SU-DHL-6 (cell line): ENCODE results near the gene FNIP2.

Experiments used
- H2AFZ ChIP-seq: fragments of 200-600 bp; sonication (generic); 2 replicates; pipeline ENCODE4 v1.6.1; 2014; ENCODE audit warnings: low read depth, mild to moderate bottlenecking, moderate library complexity, mixed read lengths, antibody characterized with exemption, low read length; ENCODE audit not compliant: severe bottlenecking
- H3F3A ChIP-seq: fragments of 200-600 bp; shearing (Covaris generic); 2 replicates; pipeline ENCODE4 v1.6.0; 2016; ENCODE audit warnings: antibody characterized with exemption, mild to moderate bottlenecking; ENCODE audit not compliant: insufficient read depth
- H3K27ac ChIP-seq: fragments of 200-600 bp; sonication (generic); 2 replicates; pipeline ENCODE4 v1.5.1; 2016; ENCODE audit warnings: low read depth, mild to moderate bottlenecking, low read length, moderate library complexity, mixed read lengths
- H3K27me3 ChIP-seq: fragments of 200-600 bp; sonication (generic), shearing (Covaris generic); 2 replicates; pipeline ENCODE4 v1.6.0; 2014; ENCODE audit warnings: mild to moderate bottlenecking, low read length
- H3K36me3 ChIP-seq: fragments of 200-600 bp; sonication (generic); 2 replicates; pipeline ENCODE4 v1.6.1; 2014; ENCODE audit warnings: mild to moderate bottlenecking, low read length, mixed read lengths
- H3K4me2 ChIP-seq: fragments of 300-600, 200-600 bp; shearing (Covaris generic), sonication (generic); 2 replicates; pipeline ENCODE4 v1.6.0; 2014; ENCODE audit warnings: low read length, low read depth, mild to moderate bottlenecking; ENCODE audit not compliant: poor library complexity, severe bottlenecking
- H3K4me3 ChIP-seq: fragments of 200-600 bp; sonication (generic); 2 replicates; pipeline ENCODE4 v1.5.1; 2014; ENCODE audit warnings: antibody characterized with exemption, low read length, mild to moderate bottlenecking, mixed read lengths; ENCODE audit not compliant: insufficient read depth, poor library complexity, severe bottlenecking
- H3K79me2 ChIP-seq: fragments of 200-600 bp; sonication (generic); 2 replicates; pipeline ENCODE4 v1.6.1; 2014; ENCODE audit warnings: mild to moderate bottlenecking, low read length, moderate library complexity; ENCODE audit not compliant: insufficient read depth
- H3K9ac ChIP-seq: fragments of 200-600 bp; sonication (generic); 2 replicates; pipeline ENCODE4 v1.7.0; 2014; ENCODE audit warnings: mild to moderate bottlenecking, low read length
- H3K9me2 ChIP-seq: fragments of 200-600 bp; sonication (generic); replicated peaks from 2 replicates; pipeline ENCODE4 v1.6.1; 2014; ENCODE audit warnings: low read length; ENCODE audit not compliant: insufficient read depth
- H3K9me3 ChIP-seq: fragments of 200-600 bp; sonication (generic); 2 replicates; pipeline ENCODE4 v1.6.1; 2014; ENCODE audit warnings: low read length, mixed read lengths; ENCODE audit not compliant: insufficient read depth
- H4K20me1 ChIP-seq: fragments of 200-600 bp; sonication (generic); 2 replicates; pipeline ENCODE4 v1.6.1; 2014; ENCODE audit warnings: low read depth, mild to moderate bottlenecking, antibody characterized with exemption, low read length, moderate library complexity, mixed read lengths
- CTCF ChIP-seq: fragments of 200-600 bp; sonication (generic); IDR thresholded peaks from one replicate; pipeline ENCODE4 v1.5.1; 2017; ENCODE audit warnings: antibody characterized with exemption, mild to moderate bottlenecking, low read length, moderate library complexity; ENCODE audit not compliant: insufficient read depth, poor library complexity, severe bottlenecking
- EZH2phosphoT487 ChIP-seq: fragments of 200-600 bp; sonication (generic), shearing (Covaris generic); conservative IDR thresholded peaks from 2 replicates; pipeline ENCODE4 v1.6.1; 2018; ENCODE audit warnings: mild to moderate bottlenecking, antibody characterized with exemption, low read length, moderate library complexity, mixed read lengths

The FNIP2 gene

GRCh38 chr4:158869761-158870160 is 100.9 kb downstream of the FNIP2 start:
- Histone ChIP-seq H4K20me1 (no peaks in the 10 kb centered on the region), H3K4me2 (no peak overlapping the region), H2AFZ (no peak overlapping the region), H3K9ac (no peak overlapping the region), H3F3A (no peaks in the 10 kb centered on the region), H3K27me3 (no peaks in the 10 kb centered on the region), H3K36me3 (no peaks in the 10 kb centered on the region), H3K9me2 (no peaks in the 10 kb centered on the region), H3K4me3 (no peak overlapping the region), H3K9me3 (no peaks in the 10 kb centered on the region), H3K27ac (no peak overlapping the region), H3K79me2 (no peaks in the 10 kb centered on the region)
- no peak for TF ChIP-seq CTCF
- TF ChIP-seq EZH2phosphoT487, result no peak

GRCh38 chr4:158870282-158870625 is 101.4 kb downstream of the FNIP2 start:
- H4K20me1 ChIP-seq, result no peaks in the 10 kb centered on the region
- no peaks in the 10 kb centered on the region for H3K9me3 ChIP-seq
- no peaks in the 10 kb centered on the region for H3F3A ChIP-seq
- no peaks in the 10 kb centered on the region for H3K27me3 ChIP-seq
- H3K4me2 ChIP-seq, result no peak overlapping the region
- TF ChIP-seq EZH2phosphoT487, result no peak
- TF ChIP-seq CTCF, result no peak
- no peaks in the 10 kb centered on the region for H3K36me3 ChIP-seq
- no peaks in the 10 kb centered on the region for H3K9me2 ChIP-seq
- H3K4me3 ChIP-seq, result no peak overlapping the region
- H3K79me2 ChIP-seq, result no peaks in the 10 kb centered on the region
- H3K9ac ChIP-seq, result no peak overlapping the region
- no peak overlapping the region for H2AFZ ChIP-seq
- no peak overlapping the region for H3K27ac ChIP-seq

- H2AFZ ChIP-seq, result no peak overlapping the region
- no peak overlapping the region for H3K27ac ChIP-seq
- H3K36me3 ChIP-seq, result no peaks in the 10 kb centered on the region
- no peaks in the 10 kb centered on the region for H3K9me3 ChIP-seq
- no peak for TF ChIP-seq EZH2phosphoT487
- no peak for TF ChIP-seq CTCF
- no peaks in the 10 kb centered on the region for H3K9me2 ChIP-seq
- no peaks in the 10 kb centered on the region for H4K20me1 ChIP-seq
- H3K4me3 ChIP-seq, result no peak overlapping the region
- no peaks in the 10 kb centered on the region for H3K79me2 ChIP-seq
- no peaks in the 10 kb centered on the region for H3F3A ChIP-seq
- H3K9ac ChIP-seq, result no peak overlapping the region
- no peak overlapping the region for H3K4me2 ChIP-seq
- H3K27me3 ChIP-seq, result no peaks in the 10 kb centered on the region
These were observed 102.0 kb downstream of the FNIP2 start for GRCh38 chr4:158870626-158871334.
